GM12865 (cell line): Measurements from ENCODE around the gene EPDR1.

Source experiments
- DNase-seq: peaks from one replicate; pipeline ENCODE4 v3.0.0; 2010; ENCODE audit warnings: low read depth
- H3K4me3 ChIP-seq: 2 replicates; pipeline ENCODE4 v1.5.1; 2011; ENCODE audit warnings: mild to moderate bottlenecking, low read depth, low read length, control low read depth
- TF ChIP-seq, protein P1 (sequence below): IDR thresholded peaks from 2 replicates; pipeline ENCODE4 v1.5.1; 2011; ENCODE audit warnings: low read length, control low read depth, low read depth, inconsistent platforms; ENCODE audit not compliant: insufficient read depth; ENCODE audit errors: missing control alignments

The EPDR1 gene

DNA sequence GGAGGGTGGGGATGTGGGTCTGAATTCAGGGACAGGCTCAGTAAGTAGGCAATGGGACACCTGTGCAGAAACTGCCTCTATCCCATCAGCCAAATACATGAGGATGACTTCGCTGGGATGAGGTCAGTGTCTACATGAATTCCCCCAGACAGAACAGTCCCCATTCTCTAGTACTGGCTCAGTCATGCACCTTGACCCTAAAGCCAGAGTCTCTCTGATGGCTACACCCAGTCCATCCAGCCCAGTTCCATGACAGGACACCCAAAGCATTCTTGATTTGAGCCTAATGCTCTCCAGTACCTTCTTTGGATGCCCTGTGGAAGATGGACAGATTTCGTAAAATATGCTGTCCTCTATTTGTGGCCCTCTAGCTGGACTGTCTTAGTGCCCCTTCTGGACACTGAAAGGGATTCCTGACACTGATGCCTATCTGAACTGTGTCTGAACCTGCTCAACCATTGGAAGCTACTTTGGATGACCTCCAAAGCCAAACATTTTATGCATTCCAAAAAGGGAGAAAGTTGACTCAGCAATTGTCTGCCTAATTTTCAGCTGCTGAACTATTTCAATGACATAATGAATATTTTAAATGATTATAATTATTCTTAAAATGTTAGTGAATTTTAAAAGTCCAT is 18.4 kb upstream of the EPDR1 start:
- H3K4me3 ChIP-seq, result no peak overlapping the region
- TF ChIP-seq, protein P1, sequence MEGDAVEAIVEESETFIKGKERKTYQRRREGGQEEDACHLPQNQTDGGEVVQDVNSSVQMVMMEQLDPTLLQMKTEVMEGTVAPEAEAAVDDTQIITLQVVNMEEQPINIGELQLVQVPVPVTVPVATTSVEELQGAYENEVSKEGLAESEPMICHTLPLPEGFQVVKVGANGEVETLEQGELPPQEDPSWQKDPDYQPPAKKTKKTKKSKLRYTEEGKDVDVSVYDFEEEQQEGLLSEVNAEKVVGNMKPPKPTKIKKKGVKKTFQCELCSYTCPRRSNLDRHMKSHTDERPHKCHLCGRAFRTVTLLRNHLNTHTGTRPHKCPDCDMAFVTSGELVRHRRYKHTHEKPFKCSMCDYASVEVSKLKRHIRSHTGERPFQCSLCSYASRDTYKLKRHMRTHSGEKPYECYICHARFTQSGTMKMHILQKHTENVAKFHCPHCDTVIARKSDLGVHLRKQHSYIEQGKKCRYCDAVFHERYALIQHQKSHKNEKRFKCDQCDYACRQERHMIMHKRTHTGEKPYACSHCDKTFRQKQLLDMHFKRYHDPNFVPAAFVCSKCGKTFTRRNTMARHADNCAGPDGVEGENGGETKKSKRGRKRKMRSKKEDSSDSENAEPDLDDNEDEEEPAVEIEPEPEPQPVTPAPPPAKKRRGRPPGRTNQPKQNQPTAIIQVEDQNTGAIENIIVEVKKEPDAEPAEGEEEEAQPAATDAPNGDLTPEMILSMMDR, result no peak
- no peak for DNase-seq

GRCh38 chr7:37908221-37908788 is 12.1 kb upstream of the EPDR1 start:
- H3K4me3 ChIP-seq, result no peak overlapping the region
- TF ChIP-seq, protein P1, result no peak
- no peak for DNase-seq

DNA sequence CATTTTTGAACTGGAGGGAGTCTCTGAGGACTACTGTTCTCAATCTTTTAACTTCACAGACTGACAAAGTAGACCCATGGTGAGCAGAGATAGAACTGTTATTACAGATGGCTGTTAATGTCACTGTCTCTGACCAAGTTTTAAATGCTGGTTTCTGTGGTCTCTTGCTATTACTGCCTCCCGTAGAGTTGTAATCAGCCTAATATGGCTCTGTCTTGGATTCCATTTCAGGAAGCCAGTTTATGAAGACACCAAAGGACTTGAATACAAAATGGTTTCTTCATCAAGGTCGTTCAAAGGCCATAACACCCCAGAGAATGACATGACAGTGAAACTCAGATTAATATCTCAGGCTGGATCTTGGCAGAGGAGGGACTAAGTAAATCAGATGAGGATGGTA is 7.7 kb upstream of the EPDR1 start:
- TF ChIP-seq, protein P1, result no peak
- no peak overlapping the region for H3K4me3 ChIP-seq
- DNase-seq, result no peak

GRCh38 chr7:37915438-37915837 is 5.0 kb upstream of the EPDR1 start:
- DNase-seq, result peak; percentile 16

GRCh38 chr7:37916017-37916672 is 4.3 kb upstream of the EPDR1 start:
- TF ChIP-seq, protein P1, result no peak
- H3K4me3 ChIP-seq, result no peak overlapping the region; the same call in 1 of the 2 replicates
- DNase-seq, result no peak

More at GRCh38 chr7:37915438-37915837, 5.0 kb upstream of the EPDR1 start:
- TF ChIP-seq, protein P1, result no peak
- no peak overlapping the region for H3K4me3 ChIP-seq

DNA sequence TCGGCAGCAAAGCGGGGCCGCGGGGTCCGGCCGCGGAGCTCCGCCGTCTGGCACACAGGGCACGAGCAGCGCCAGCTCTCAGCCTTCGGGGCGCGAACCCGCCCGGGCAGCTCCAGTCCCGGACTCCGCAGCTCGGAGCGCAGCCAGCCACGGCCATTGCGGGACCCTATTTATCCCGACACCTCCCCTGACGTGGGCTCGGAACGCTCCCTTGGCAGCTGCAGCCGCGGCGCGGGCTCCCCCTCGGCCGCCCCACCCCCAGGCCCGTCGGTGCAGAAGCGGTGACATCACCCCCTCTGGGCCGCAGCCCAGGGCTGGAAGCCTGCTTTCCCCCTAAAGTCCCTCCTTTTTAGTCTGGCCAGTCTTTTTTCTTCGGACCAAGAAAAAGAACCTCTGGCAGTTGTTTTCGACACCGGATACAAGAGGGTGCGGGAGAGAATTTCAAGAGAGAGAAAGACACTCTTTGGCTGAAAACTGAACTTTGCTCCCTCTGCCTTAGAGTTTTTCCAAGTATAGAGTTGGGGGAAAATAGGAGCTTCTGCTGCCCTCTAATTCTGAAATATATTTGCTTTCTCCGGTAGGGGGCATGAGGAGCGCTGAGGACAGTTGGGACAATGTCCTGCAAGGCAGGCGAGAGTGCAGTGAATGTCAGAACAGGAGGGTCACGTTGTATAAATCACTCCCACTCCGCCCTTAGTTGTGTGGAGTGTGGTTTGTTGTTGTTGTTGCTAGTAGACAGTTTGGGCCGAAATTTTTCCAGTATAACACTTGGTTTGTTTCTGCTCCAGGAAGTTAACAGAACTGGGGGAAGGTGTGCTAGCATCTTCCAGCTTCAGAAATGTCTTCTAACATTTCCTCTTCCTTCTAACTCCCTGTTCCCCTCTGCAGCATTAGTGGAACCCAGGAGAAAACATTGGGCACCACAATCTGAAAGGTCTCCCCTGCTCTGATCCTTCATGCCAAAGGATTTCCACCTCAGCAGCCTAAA is 3.5 kb upstream of the EPDR1 start, which contains the start of gene SFRP4:
SFRP4 (minus strand) TSS at position 145 of the 988 bp plus-strand sequence. CDS start 280 bp downstream, outside the sequence.
- H3K4me3 ChIP-seq, result no peak within 1 kb of the TSS; the same call in 1 of the 2 replicates

More for the DNA sequence above, 3.5 kb upstream of the EPDR1 start, which contains the start of gene SFRP4:
- peak; percentile 53 for DNase-seq
- TF ChIP-seq, protein P1, result peak; percentile 67
